HepG2 (cell line): ENCODE measurements around the gene TUBA4A. TPM values are rescaled to one million over a fixed set of nuclear protein-coding genes. Genes with fewer than 3 reads are reported as not detected.

Experiments used
- AKAP8 ChIP-seq: sonication (generic); formaldehyde crosslinking; IDR thresholded peaks from 2 replicates; pipeline ENCODE4 v1.5.1; 2020; ENCODE audit warnings: mild to moderate bottlenecking, missing genetic modification reagents
- CCAR2 ChIP-seq: fragments of 200-400 bp; formaldehyde crosslinking; optimal IDR thresholded peaks from 2 replicates; pipeline ENCODE3; 2018; ENCODE audit warnings: low read depth, mild to moderate bottlenecking, low read length, moderate library complexity
- CSRNP2 ChIP-seq: sonication (generic); formaldehyde crosslinking; conservative IDR thresholded peaks from 2 replicates; pipeline ENCODE4 v1.8.0; 2022; ENCODE audit warnings: low read depth, missing genetic modification reagents
- FLYWCH1 ChIP-seq: sonication (generic); formaldehyde crosslinking; IDR thresholded peaks from 2 replicates; pipeline ENCODE4 v1.8.1; 2023; ENCODE audit warnings: mild to moderate bottlenecking, missing genetic modification reagents
- GABPB1 ChIP-seq: IDR thresholded peaks from 2 replicates; pipeline ENCODE4 v1.6.1; 2016; ENCODE audit warnings: mild to moderate bottlenecking, missing genetic modification reagents, moderate library complexity, missing compliant biosample characterization
- HNRNPL ChIP-seq: fragments of 200-400 bp; formaldehyde crosslinking; IDR thresholded peaks from 2 replicates; pipeline ENCODE4 v1.6.1; 2017; ENCODE audit warnings: mild to moderate bottlenecking, low read depth, low read length
- HOXA5 ChIP-seq: sonication (generic); formaldehyde crosslinking; IDR thresholded peaks from 2 replicates; pipeline ENCODE4 v1.4.0; 2020; ENCODE audit warnings: missing genetic modification reagents
- HOXD1 ChIP-seq: sonication (generic); formaldehyde crosslinking; IDR thresholded peaks from 2 replicates; pipeline ENCODE4 v1.5.0; 2020; ENCODE audit warnings: missing genetic modification reagents
- KMT2B ChIP-seq: IDR thresholded peaks from 2 replicates; pipeline ENCODE4 v1.6.1; 2016; ENCODE audit warnings: missing genetic modification reagents, missing compliant biosample characterization
- PRMT3 ChIP-seq: sonication (generic); formaldehyde crosslinking; IDR thresholded peaks from 2 replicates; pipeline ENCODE4 v1.8.1; 2022; ENCODE audit warnings: low read depth, mild to moderate bottlenecking, moderate library complexity, missing genetic modification reagents, borderline replicate concordance
- PTBP1 ChIP-seq: fragments of 200-400 bp; formaldehyde crosslinking; IDR thresholded peaks from 2 replicates; pipeline ENCODE4 v1.6.1; 2018; ENCODE audit warnings: low read length, low read depth; ENCODE audit not compliant: poor library complexity, severe bottlenecking
- SRY ChIP-seq: sonication (generic); formaldehyde crosslinking; IDR thresholded peaks from 2 replicates; pipeline ENCODE4 v1.8.0; 2022; ENCODE audit warnings: mild to moderate bottlenecking, missing genetic modification reagents
- TBX3 ChIP-seq: fragments of 450-650 bp; IDR thresholded peaks from 2 replicates; pipeline ENCODE4 v1.6.1; 2017; ENCODE audit warnings: antibody characterized with exemption, mild to moderate bottlenecking, inconsistent platforms, borderline replicate concordance
- ZHX1 ChIP-seq: sonication (generic); formaldehyde crosslinking; IDR thresholded peaks from 2 replicates; pipeline ENCODE4 v1.8.1; 2022; ENCODE audit warnings: low read depth, mild to moderate bottlenecking, missing genetic modification reagents
- ZMYM3 ChIP-seq: sonication (generic); formaldehyde crosslinking; IDR thresholded peaks from 2 replicates; pipeline ENCODE4 v1.5.1; 2020; ENCODE audit warnings: mild to moderate bottlenecking, missing genetic modification reagents
- ZNF205 ChIP-seq: IDR thresholded peaks from 2 replicates; pipeline ENCODE4 v1.6.1; 2018; ENCODE audit warnings: missing biosample characterization, missing genetic modification reagents
- ZNF263 ChIP-seq: sonication (generic); formaldehyde crosslinking; IDR thresholded peaks from 2 replicates; pipeline ENCODE4 v1.4.0; 2020; ENCODE audit warnings: missing genetic modification reagents
- ZNF30 ChIP-seq: sonication (generic); formaldehyde crosslinking; IDR thresholded peaks from 2 replicates; pipeline ENCODE4 v1.5.0; 2020; ENCODE audit warnings: mild to moderate bottlenecking, missing genetic modification reagents
- ZNF430 ChIP-seq: sonication (generic); formaldehyde crosslinking; IDR thresholded peaks from 2 replicates; pipeline ENCODE4 v1.9.0; 2021; ENCODE audit warnings: mild to moderate bottlenecking, missing genetic modification reagents
- ZNF501 ChIP-seq: sonication (generic); formaldehyde crosslinking; IDR thresholded peaks from 2 replicates; pipeline ENCODE4 v1.5.1; 2020; ENCODE audit warnings: mild to moderate bottlenecking, moderate library complexity, missing genetic modification reagents
- ZNF510 ChIP-seq: sonication (generic); formaldehyde crosslinking; IDR thresholded peaks from 2 replicates; pipeline ENCODE4 v1.4.0; 2020; ENCODE audit warnings: low read depth, mild to moderate bottlenecking, missing genetic modification reagents
- ZNF557 ChIP-seq: sonication (generic); formaldehyde crosslinking; IDR thresholded peaks from 2 replicates; pipeline ENCODE4 v1.4.0; 2020; ENCODE audit warnings: missing genetic modification reagents
- ZNF562 ChIP-seq: sonication (generic); formaldehyde crosslinking; IDR thresholded peaks from 2 replicates; pipeline ENCODE4 v1.8.0; 2022; ENCODE audit warnings: missing genetic modification reagents, borderline replicate concordance
- ZNF607 ChIP-seq: sonication (generic); formaldehyde crosslinking; IDR thresholded peaks from 2 replicates; pipeline ENCODE4 v1.5.1; 2020; ENCODE audit warnings: missing genetic modification reagents, mild to moderate bottlenecking, borderline replicate concordance
- ZNF614 ChIP-seq: IDR thresholded peaks from 2 replicates; pipeline ENCODE4 v1.6.1; 2018; ENCODE audit warnings: missing biosample characterization, missing genetic modification reagents, inconsistent platforms, borderline replicate concordance
- ZNF891 ChIP-seq: sonication (generic); formaldehyde crosslinking; IDR thresholded peaks from 2 replicates; pipeline ENCODE4 v1.5.0; 2020; ENCODE audit warnings: mild to moderate bottlenecking, missing genetic modification reagents
- ZZZ3 ChIP-seq: sonication (generic); formaldehyde crosslinking; IDR thresholded peaks from 2 replicates; pipeline ENCODE4 v1.4.0; 2020; ENCODE audit warnings: missing genetic modification reagents, mild to moderate bottlenecking, borderline replicate concordance
- polyA plus RNA-seq, 8 experiments: library from polyadenylated mRNA; depleted of rRNA in 3 of 8; stranded (reverse) in 7 of 8; unstranded in 1 of 8; fragments of >200 nt; fragmentation: Illumina TruSeq in 4 of 8; extraction: Trizol in 4 of 8; gene quantifications; 2 replicates each; pipeline versions ENCODE4 v1.2.1 to v1.2.3, GENCODE V29; 2011 to 2016; ENCODE audit warnings: low read depth in 4 of 8, missing spikeins in 1 of 8, mixed read lengths in 1 of 8; ENCODE audit not compliant: insufficient read depth in 1 of 8
- total RNA-seq, 5 experiments: library from RNA; depleted of rRNA; stranded (reverse); fragments of >200 nt; fragmentation: Illumina TruSeq; extraction: Trizol; gene quantifications; 2 replicates each; pipeline ENCODE4 v1.2.3, GENCODE V29; 2016; ENCODE audit warnings: low read depth in 1 of 5

The TUBA4A gene
- total and polyA plus RNA-seq, 2 of the 13 experiments (the other 11 are each of a cell fraction or from before 2014, with no cell fraction given) = 1.3 to 12.7 TPM

GRCh38 chr2:219249203-219249980, 4.3 kb downstream of the TUBA4A start (continued):
- no peak for TF ChIP-seq CCAR2
- TF ChIP-seq CSRNP2 (CRISPR knock-in tag) = no peak
- peak; percentile 60; the same call in 1 of the 2 replicates for TF ChIP-seq HNRNPL
- no peak for TF ChIP-seq ZZZ3 (CRISPR knock-in tag)
- no peak for TF ChIP-seq PTBP1
- peak; percentile 71; the same call in 1 of the 2 replicates for TF ChIP-seq ZHX1 (CRISPR knock-in tag)
- TF ChIP-seq ZNF430 (CRISPR knock-in tag) = peak; percentile 75; the same call in 1 of the 2 replicates
- TF ChIP-seq ZMYM3 (CRISPR knock-in tag) = peak; percentile 80; the same call in 1 of the 2 replicates
- TF ChIP-seq FLYWCH1 = no peak; the same call in 1 of the 2 replicates
- no peak for TF ChIP-seq ZNF263 (CRISPR knock-in tag)
- TF ChIP-seq GABPB1 (CRISPR knock-in tag) = peak; percentile 70
- peak; percentile 63; the same call in 1 of the 2 replicates for TF ChIP-seq HOXA5
- TF ChIP-seq ZNF614 (CRISPR knock-in tag) = peak; percentile 94
- no peak for TF ChIP-seq ZNF562
- no peak for TF ChIP-seq ZNF557 (CRISPR knock-in tag)
- TF ChIP-seq PRMT3 = peak; percentile 45; the same call in 1 of the 2 replicates
- TF ChIP-seq ZNF891 (CRISPR knock-in tag) = peak; percentile 88
- TF ChIP-seq ZNF510 (CRISPR knock-in tag) = no peak
- TF ChIP-seq ZNF501 (CRISPR knock-in tag) = peak; percentile 75; the same call in 1 of the 2 replicates
- TF ChIP-seq SRY (CRISPR knock-in tag) = no peak
- TF ChIP-seq HOXD1 (CRISPR knock-in tag) = no peak
- TF ChIP-seq KMT2B (CRISPR knock-in tag) = no peak
- no peak for TF ChIP-seq TBX3
- TF ChIP-seq ZNF30 (CRISPR knock-in tag) = no peak
- peak; percentile 58; the same call in 1 of the 2 replicates for TF ChIP-seq AKAP8 (CRISPR knock-in tag)
- no peak; the same call in 1 of the 2 replicates for TF ChIP-seq ZNF607 (CRISPR knock-in tag)
- TF ChIP-seq ZNF205 (CRISPR knock-in tag) = peak; percentile 51; the same call in 1 of the 2 replicates
